GM12891 (cell line): Measurements from ENCODE around the gene LMO1.

Experiments
- DNase-seq: peaks from one replicate; pipeline ENCODE4 v3.0.0; 2011; ENCODE audit warnings: low spot score; ENCODE audit not compliant: insufficient read length
- FAIRE-seq: peaks from 2 replicates; lab custom pipeline; 2011; peaks lifted over from hg19 to GRCh38; lab: Jason Lieb, UNC
- PAX5 ChIP-seq: IDR thresholded peaks from 2 replicates; pipeline ENCODE4 v1.6.1; 2011; ENCODE audit warnings: low read length, moderate library complexity, mild to moderate bottlenecking; ENCODE audit not compliant: insufficient read depth, severe bottlenecking
- POLR2A ChIP-seq: IDR thresholded peaks from 2 replicates; pipeline ENCODE4 v1.6.1; 2011; ENCODE audit warnings: low read depth, low read length, control low read depth
- POLR2AphosphoS5 ChIP-seq: IDR thresholded peaks from 2 replicates; pipeline ENCODE4 v1.6.1; 2011; ENCODE audit warnings: low read depth, low read length, control low read depth
- POU2F2 ChIP-seq: IDR thresholded peaks from 2 replicates; pipeline ENCODE4 v1.6.1; 2011; ENCODE audit warnings: low read depth, mild to moderate bottlenecking, control low read depth, low read length, moderate library complexity
- SPI1 ChIP-seq: IDR thresholded peaks from 2 replicates; pipeline ENCODE4 v1.6.1; 2011; ENCODE audit warnings: low read depth, low read length, control low read depth
- TAF1 ChIP-seq: IDR thresholded peaks from 2 replicates; pipeline ENCODE4 v1.6.1; 2011; ENCODE audit warnings: low read depth, low read length, control low read depth

Gene LMO1

GRCh38 chr11:8266246-8267241 lies 2.9 kb upstream of the LMO1 start:
- no peak for TF ChIP-seq TAF1
- FAIRE-seq: no peak
- DNase-seq: no peak

- no peak for FAIRE-seq
These were observed 2.1 kb upstream of the LMO1 start for GRCh38 chr11:8265681-8266241.

DNA sequence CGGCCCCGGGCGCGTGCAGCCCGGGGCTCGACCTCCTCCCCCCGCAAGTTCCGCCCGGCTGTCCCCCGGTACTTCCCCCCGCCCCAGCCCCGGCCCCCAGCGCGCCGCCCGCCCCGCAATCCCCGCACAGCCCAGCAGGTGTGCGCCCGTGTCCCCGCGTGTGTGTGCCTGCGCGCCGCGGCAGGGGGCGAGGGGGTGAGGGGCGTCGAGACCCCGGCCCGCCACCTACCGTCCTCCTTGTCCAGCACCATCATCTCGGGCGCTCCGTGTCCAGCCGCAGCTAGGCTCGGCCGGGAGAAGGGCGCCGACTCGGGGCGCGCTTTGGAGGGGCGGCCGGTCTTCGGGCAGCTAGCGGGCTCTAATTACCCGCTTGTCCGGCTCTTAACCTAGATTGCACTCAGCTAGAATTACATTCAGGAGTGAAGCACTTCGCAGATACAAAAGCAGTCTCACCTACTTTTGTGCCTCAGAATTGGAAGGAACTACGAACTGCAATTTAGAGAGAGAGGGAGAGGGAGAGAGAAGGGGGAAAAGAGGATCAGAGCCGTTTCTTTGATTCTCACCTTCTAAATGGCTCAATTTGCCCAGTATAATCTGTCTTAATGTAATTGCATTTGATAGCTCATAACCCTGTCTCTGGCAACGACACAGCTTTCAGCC lies 439 bp downstream of the LMO1 start:
- no peak for FAIRE-seq
- no peak for TF ChIP-seq POU2F2
- DNase-seq: no peak

More at GRCh38 chr11:8265681-8266241, 2.1 kb upstream of the LMO1 start:
- DNase-seq: no peak
- TF ChIP-seq SPI1 (no peak), POLR2A (no peak), TAF1 (no peak), POU2F2 (no peak), PAX5 (no peak), POLR2AphosphoS5 (no peak)

- TF ChIP-seq POLR2AphosphoS5 (no peak), POLR2A (no peak), POU2F2 (no peak), TAF1 (no peak), SPI1 (no peak), PAX5 (no peak)
- FAIRE-seq (peak; percentile 89), DNase-seq (peak; percentile 63)
These were observed 1.0 kb downstream of the LMO1 start for GRCh38 chr11:8262552-8263108.

DNA sequence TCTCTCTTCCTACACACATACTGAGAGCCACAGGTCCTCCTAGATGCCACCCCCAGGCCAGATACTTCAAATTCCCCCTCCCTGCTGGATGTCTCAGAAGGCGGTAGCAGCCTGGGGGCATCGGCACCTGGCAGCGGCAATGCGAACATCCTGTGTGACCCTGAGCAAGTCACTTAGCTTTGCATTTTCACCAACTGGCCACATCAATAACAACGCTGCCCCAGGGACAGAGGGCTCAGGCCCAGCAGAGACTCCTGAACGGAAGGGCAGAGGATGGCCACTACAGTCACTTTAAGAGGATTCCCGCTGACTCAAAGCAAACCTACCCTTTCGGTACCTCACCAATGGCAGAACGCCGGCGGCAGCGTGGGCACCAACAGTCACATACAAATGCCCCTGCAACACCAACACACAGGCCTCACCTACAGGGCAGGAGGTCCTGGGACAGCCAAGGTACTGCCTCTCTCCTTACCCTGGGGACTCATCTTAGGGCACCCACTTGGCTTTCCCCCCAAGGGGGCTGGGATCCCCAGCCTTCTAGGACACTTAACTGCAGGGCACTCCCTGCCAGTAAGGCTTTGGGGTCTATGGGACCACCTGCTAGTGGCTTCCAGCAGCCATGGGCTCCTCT lies 1.6 kb downstream of the LMO1 start:
- TF ChIP-seq PAX5 (no peak), POU2F2 (no peak), POLR2A (no peak), TAF1 (no peak), SPI1 (no peak), POLR2AphosphoS5 (no peak)
- DNase-seq (no peak), FAIRE-seq (no peak)

DNA sequence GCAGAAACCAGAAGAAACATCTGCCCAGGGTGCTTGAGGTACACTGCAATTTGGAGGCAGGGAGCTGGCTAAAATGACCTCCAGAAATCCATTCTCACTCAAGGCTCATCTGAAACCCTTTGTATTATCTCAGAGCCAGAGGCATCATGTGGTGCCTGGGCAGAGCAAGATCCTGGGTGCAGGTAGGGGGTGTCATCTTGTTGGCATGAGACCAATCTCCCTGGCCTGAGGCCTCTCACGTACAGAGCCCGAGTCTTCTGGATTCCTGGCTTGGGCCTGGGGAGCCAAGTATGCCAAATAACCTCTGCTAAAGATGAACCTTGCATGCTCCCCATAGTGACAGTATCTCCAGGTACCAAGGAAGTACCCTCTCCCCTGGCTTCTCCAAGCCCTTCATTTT lies 2.4 kb downstream of the LMO1 start:
- TF ChIP-seq POLR2AphosphoS5 (no peak), TAF1 (no peak), PAX5 (no peak), POLR2A (no peak), POU2F2 (no peak), SPI1 (no peak)
- no peak for DNase-seq
- no peak for FAIRE-seq

DNA sequence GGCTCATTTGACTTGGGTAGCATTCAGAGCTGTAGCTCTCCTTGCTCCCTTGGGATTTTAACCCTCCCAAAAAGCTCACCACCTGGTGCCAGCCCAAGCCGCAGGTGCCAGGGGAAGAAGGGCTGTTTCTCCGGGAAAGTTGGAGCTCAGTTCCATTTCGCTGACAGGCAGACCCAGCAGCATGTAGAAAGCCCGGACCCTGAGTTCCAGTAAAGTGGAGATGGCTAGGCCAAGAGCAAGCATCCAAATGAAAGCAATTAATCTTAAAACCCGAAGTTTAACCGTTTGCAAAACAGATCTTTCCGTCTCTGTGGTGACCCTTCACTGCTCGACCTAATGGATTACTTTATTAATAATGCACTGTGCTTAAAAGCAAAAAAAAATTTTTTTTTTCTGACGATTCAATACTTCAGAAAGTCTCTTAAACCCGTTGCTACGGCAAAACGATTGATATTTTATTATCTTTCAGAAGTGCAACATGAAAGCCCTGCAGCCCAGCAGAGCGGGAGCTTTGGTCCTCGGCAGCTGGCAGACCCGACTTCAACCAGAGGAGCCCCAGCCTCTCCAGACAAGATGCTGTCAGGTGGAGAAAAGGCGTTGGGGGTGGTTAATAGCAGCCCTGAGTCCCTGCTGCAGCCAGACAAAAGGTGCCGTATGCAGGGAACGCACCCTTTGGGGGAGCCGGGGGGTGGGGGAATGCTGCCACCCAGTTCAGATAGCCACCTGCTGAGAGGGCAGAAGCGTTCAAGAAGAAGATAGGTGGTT lies 3.3 kb downstream of the LMO1 start:
- TF ChIP-seq PAX5: no peak
- TF ChIP-seq POLR2A: no peak
- no peak for TF ChIP-seq POU2F2
- no peak for TF ChIP-seq TAF1
- no peak for TF ChIP-seq POLR2AphosphoS5
- TF ChIP-seq SPI1: no peak
- FAIRE-seq: no peak
- DNase-seq: no peak

DNA sequence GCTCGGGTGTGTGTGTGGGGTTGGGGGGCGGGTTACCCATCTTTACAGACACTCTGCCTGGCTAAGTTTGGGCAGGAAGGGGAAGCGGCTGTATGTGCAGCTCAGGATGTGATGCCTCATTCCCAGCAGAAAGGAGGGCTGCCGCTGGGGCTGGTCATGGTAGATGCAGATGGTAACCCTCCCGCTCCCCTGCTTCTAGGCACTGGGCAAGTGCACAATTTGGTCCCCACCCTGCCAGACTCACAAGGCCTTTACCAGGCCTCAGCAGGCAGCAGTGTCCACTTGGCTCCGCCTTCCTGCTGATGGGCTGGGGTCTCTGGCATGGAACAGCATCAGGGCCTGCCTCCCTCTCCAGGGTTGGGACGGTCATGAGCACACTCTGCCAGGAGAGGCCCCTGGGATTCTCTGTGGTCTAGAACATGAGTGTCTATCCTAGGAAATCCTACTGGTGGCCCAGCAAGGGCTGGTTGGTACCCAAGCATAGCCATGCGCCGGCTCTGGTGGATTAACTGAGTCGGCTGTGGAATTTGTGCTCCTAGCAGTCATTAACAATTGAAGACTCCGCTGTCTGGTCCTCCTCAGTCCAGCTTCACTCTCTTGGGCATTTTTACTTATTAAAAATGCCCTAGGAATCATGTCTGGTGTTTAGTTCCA lies 4.2 kb downstream of the LMO1 start:
- TF ChIP-seq POLR2A: no peak
- TF ChIP-seq POU2F2: no peak
- TF ChIP-seq PAX5: no peak
- TF ChIP-seq SPI1: no peak
- TF ChIP-seq POLR2AphosphoS5: no peak
- TF ChIP-seq TAF1: no peak
- DNase-seq (no peak), FAIRE-seq (no peak)

DNA sequence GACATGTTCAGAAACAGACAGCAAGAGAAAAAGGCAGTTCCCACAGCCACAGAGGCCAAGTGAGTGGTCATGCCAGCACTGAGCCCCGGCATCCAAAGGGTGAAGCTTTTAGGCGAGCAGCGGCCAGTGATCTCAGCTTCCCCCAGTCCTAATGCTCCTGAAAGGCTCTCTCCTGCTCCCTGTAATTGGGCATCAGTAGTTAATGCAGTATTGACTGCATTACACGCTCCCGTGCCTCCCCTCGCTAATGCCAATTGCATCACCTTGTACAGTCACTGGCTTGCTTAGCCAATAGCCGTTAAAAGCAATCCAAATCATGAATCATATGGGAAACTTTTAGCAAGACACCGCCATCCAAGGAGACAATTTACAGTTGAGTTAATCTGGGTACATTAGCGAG lies 4.9 kb downstream of the LMO1 start:
- TF ChIP-seq POU2F2 (no peak), PAX5 (no peak), POLR2AphosphoS5 (no peak), POLR2A (no peak), SPI1 (no peak), TAF1 (no peak)
- DNase-seq (no peak), FAIRE-seq (no peak)
